Endodermal cell (in vitro differentiated cells): ENCODE data around the gene CD58. TPM values are rescaled to one million over a fixed set of nuclear protein-coding genes. Genes with fewer than 3 reads are reported as not detected.

Experiments used
- DNase-seq: peaks from one replicate; pipeline ENCODE4 v3.0.0-alpha.2; 2017
- H3K27ac ChIP-seq: 2 replicates; pipeline ENCODE4 v1.5.1; 2013; ENCODE audit warnings: mild to moderate bottlenecking, low read depth, low read length, moderate library complexity
- H3K27me3 ChIP-seq: 2 replicates; pipeline ENCODE4 v1.6.1; 2013; ENCODE audit warnings: mild to moderate bottlenecking, low read length, moderate library complexity; ENCODE audit not compliant: insufficient read depth, control insufficient read depth, poor library complexity, severe bottlenecking
- H3K36me3 ChIP-seq: 2 replicates; pipeline ENCODE4 v1.7.0; 2013; ENCODE audit warnings: mild to moderate bottlenecking, low read length, moderate library complexity; ENCODE audit not compliant: control insufficient read depth, insufficient read depth
- H3K4me1 ChIP-seq: one replicate; pipeline ENCODE4 v1.7.0; 2013; ENCODE audit warnings: low read length; ENCODE audit not compliant: control insufficient read depth, insufficient read depth
- H3K4me3 ChIP-seq: 2 replicates; pipeline ENCODE4 v1.5.1; 2013; ENCODE audit warnings: mild to moderate bottlenecking, low read length, moderate library complexity
- H3K9ac ChIP-seq: 2 replicates; pipeline ENCODE4 v1.6.1; 2013; ENCODE audit warnings: mild to moderate bottlenecking, low read length, moderate library complexity; ENCODE audit not compliant: poor library complexity, severe bottlenecking; ENCODE audit errors: extremely low read depth
- H3K9me3 ChIP-seq: 2 replicates; pipeline ENCODE4 v1.6.1; 2013; ENCODE audit warnings: mild to moderate bottlenecking, low read length, moderate library complexity; ENCODE audit not compliant: control insufficient read depth
- H3K27ac Mint-ChIP-seq: 2 replicates; pipeline ENCODE4 v1.8.0; 2020; ENCODE audit warnings: mixed read lengths
- H3K27me3 Mint-ChIP-seq: 2 replicates; pipeline ENCODE4 v1.8.0; 2021; ENCODE audit warnings: mild to moderate bottlenecking, mixed read lengths; ENCODE audit not compliant: insufficient read depth
- H3K36me3 Mint-ChIP-seq: 2 replicates; pipeline ENCODE4 v1.8.0; 2020; ENCODE audit warnings: low read depth, mixed read lengths
- H3K4me1 Mint-ChIP-seq: 2 replicates; pipeline ENCODE4 v1.8.0; 2020; ENCODE audit warnings: mixed read lengths
- H3K4me3 Mint-ChIP-seq: 2 replicates; pipeline ENCODE4 v1.8.0; 2020; ENCODE audit warnings: mild to moderate bottlenecking, moderate library complexity, mixed read lengths
- H3K9me3 Mint-ChIP-seq: 2 replicates; pipeline ENCODE4 v1.8.0; 2020; ENCODE audit warnings: mild to moderate bottlenecking, mixed read lengths
- WGBS, 2 experiments: methylation state at CpG; one replicate each; pipeline versions ENCODE4 v1.1.5 to v1.1.7; 2013; ENCODE audit warnings: missing lambda C conversion rate in 2 of 2, mixed read lengths in 1 of 2; ENCODE audit not compliant: insufficient coverage in 1 of 2, insufficient read length in 1 of 2; 5-methylcytosine and 5-hydroxymethylcytosine counted together
- total RNA-seq, 2 donors: library from RNA; stranded (reverse); fragmentation: NEBNext Ultra II Directional in 1 of 2; extraction: Animal tissue kit (Norgen Biotek cat#: 25700) in 1 of 2; gene quantifications; 2 replicates in 1 of 2; 3 replicates in 1 of 2; pipeline ENCODE4 v1.2.1, GENCODE V29; 2021
- TF ChIP-seq, protein P1 (sequence below): fragments of 200-600 bp; sonication (generic); conservative IDR thresholded peaks from 2 replicates; pipeline ENCODE4 v1.5.0; 2021; ENCODE audit warnings: antibody characterized with exemption, mild to moderate bottlenecking

CD58 gene
- total RNA-seq, 2 donors from 2014 or later: 4.6 to 5.9 TPM

DNA sequence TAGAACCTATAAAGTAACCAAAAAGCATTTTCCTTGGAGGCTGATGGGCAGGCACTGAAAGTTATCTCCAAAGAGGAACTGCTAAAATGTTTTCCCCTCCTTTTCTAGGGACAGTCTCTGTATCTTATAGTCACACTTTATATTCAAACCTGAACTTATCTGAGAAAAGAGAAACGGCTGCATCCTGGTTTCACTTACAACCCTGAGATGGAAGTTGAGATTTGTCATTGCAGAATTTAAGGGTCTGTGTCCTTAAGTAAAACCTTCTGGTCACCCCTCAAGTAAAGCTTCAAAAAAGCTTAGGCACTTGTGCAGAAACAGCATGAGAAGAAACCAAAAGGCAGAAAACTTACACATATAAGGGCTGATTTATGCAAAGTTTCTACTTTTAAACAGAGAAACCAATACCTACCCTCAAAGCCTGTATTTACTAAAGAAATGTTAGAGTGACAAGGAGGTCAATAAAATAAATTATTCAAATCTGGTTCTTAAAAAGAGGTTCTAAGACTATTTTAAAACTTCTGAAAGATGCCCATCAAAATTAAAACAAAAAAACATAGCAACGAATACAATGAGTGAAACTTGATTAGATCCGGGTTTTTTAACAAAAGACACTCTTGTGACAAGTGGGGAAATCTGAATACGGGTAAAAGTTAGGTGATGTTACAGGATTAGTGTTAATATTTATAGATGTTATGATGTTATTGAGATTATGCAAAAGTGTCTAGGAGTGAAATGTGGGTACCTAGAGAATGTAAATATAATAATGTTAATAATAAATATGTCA, 9.9 kb downstream of the CD58 start:
- H3K27me3 Mint-ChIP-seq: no peaks in the 10 kb centered on the region
- no peak for DNase-seq
- H3K4me3 ChIP-seq: no peak overlapping the region
- WGBS, 2 experiments: 92 to 97% methylated on average over 4 of the region's 4 CpGs
- no peak overlapping the region for H3K4me3 Mint-ChIP-seq
- peaks cover 3% of the 10 kb centered on the region for H3K4me1 Mint-ChIP-seq
- H3K36me3 Mint-ChIP-seq: peaks cover 18% of the 10 kb centered on the region
- peaks cover 5% of the 10 kb centered on the region for H3K9me3 ChIP-seq
- peaks cover 22% of the 10 kb centered on the region for H3K9me3 Mint-ChIP-seq
- no peaks in the 10 kb centered on the region for H3K36me3 ChIP-seq
- TF ChIP-seq, protein P1, sequence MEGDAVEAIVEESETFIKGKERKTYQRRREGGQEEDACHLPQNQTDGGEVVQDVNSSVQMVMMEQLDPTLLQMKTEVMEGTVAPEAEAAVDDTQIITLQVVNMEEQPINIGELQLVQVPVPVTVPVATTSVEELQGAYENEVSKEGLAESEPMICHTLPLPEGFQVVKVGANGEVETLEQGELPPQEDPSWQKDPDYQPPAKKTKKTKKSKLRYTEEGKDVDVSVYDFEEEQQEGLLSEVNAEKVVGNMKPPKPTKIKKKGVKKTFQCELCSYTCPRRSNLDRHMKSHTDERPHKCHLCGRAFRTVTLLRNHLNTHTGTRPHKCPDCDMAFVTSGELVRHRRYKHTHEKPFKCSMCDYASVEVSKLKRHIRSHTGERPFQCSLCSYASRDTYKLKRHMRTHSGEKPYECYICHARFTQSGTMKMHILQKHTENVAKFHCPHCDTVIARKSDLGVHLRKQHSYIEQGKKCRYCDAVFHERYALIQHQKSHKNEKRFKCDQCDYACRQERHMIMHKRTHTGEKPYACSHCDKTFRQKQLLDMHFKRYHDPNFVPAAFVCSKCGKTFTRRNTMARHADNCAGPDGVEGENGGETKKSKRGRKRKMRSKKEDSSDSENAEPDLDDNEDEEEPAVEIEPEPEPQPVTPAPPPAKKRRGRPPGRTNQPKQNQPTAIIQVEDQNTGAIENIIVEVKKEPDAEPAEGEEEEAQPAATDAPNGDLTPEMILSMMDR: no peak
- H3K27ac Mint-ChIP-seq: no peak overlapping the region
- H3K4me1 ChIP-seq: no peaks in the 10 kb centered on the region
- H3K27me3 ChIP-seq: no peaks in the 10 kb centered on the region
- H3K27ac ChIP-seq: no peak overlapping the region
- H3K9ac ChIP-seq: no peak overlapping the region

DNA sequence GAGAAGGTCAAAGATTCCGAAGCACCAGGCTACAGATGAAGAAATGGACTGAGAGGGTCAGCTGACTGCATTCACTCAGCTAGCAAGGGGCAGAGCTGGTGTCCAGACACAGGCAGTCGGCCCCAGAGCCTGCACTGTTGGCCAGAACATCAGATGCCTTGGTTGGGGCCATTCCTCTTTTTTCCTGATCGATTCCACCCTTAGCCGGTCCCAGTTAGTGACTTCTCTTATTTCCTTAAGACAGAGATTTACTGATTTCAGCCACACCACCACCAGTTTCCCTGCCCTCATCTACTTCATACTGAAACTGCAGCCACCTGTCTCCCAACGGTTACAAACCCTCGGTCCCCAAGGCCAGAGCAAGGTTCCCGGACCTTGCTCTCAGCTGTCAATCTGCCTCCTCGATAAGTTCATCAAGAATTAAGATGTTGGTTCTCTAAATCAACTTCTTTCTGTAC, 11.5 kb downstream of the CD58 start:
- DNase-seq: no peak
- no peaks in the 10 kb centered on the region for H3K36me3 ChIP-seq
- Mint-ChIP-seq H3K4me3 (no peak overlapping the region), H3K36me3 (peaks cover 18% of the 10 kb centered on the region), H3K27me3 (no peaks in the 10 kb centered on the region), H3K9me3 (peaks cover 22% of the 10 kb centered on the region), H3K4me1 (peaks cover 13% of the 10 kb centered on the region), H3K27ac (no peak overlapping the region)
- H3K9ac ChIP-seq: no peak overlapping the region
- H3K4me3 ChIP-seq: no peak overlapping the region
- 93 to 100% methylated on average over 5 to 8 of the region's 8 CpGs for WGBS, 2 experiments
- H3K4me1 ChIP-seq: no peaks in the 10 kb centered on the region
- H3K9me3 ChIP-seq: peaks cover 5% of the 10 kb centered on the region
- H3K27ac ChIP-seq: no peak overlapping the region
- H3K27me3 ChIP-seq: no peaks in the 10 kb centered on the region
- TF ChIP-seq, protein P1: no peak

DNA sequence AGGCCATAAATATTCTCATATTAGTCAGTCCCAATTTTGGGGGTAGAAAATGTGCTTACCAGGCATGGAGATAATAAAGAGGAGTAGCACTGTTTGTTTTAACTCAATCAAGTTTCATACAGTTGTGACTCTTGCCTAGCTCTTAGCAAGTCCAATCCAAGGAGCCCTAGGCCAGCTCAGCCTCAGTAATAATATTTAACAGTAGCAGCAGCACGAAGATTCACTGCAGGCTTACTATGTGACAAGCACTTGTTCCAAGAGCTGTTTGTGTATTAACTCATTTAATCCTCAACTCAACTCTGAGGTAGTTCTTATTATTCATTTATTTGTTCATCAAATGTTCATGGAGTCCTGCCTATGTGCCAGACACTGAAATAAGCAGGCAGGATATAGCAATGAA, 12.3 kb downstream of the CD58 start:
- Histone ChIP-seq H3K36me3 (no peaks in the 10 kb centered on the region), H3K4me3 (no peak overlapping the region), H3K9ac (no peak overlapping the region), H3K9me3 (peaks cover 1% of the 10 kb centered on the region), H3K4me1 (no peaks in the 10 kb centered on the region), H3K27ac (no peak overlapping the region), H3K27me3 (no peaks in the 10 kb centered on the region)
- TF ChIP-seq, protein P1: no peak
- no peak overlapping the region for H3K27ac Mint-ChIP-seq
- 91% methylated on average over 1 of the region's 1 CpG; no CpG with 5 or more reads in 1 of the 2 experiments for WGBS, 2 experiments
- H3K36me3 Mint-ChIP-seq: peaks cover 13% of the 10 kb centered on the region
- H3K27me3 Mint-ChIP-seq: no peaks in the 10 kb centered on the region
- H3K4me3 Mint-ChIP-seq: no peak overlapping the region
- peaks cover 14% of the 10 kb centered on the region for H3K9me3 Mint-ChIP-seq
- DNase-seq: no peak
- peaks cover 13% of the 10 kb centered on the region for H3K4me1 Mint-ChIP-seq
